MCF 10A (cell line): ENCODE data around the gene C14orf132. TPM values are rescaled to one million over a fixed set of nuclear protein-coding genes. Genes with fewer than 3 reads are reported as not detected.

Experiments
- BruUV-seq: library from RNA; stranded (reverse); fragments of 400-500 nt; replicated peaks from 2 replicates; lab custom pipeline; 2021; lab: Mats Ljungman, UMichigan
- CTCF ChIA-PET: fragments of 300-600 bp; sonication (Branson Sonifier 250); formaldehyde crosslinking; extraction: SDS; loops from one replicate; lab custom pipeline; 2021; ENCODE audit warnings: antibody characterized with exemption, inconsistent platforms; lab: Yijun Ruan, JAX
- POLR2A ChIA-PET: fragments of 300-600, 350-650 bp; sonication (Branson Sonifier 250); formaldehyde crosslinking; extraction: SDS; loops from one replicate; lab custom pipeline; 2020; ENCODE audit warnings: antibody characterized with exemption, inconsistent platforms; lab: Yijun Ruan, JAX
- DNase-seq: peaks from one replicate; pipeline ENCODE4 v3.0.0-alpha.2; 2018; ENCODE audit not compliant: unreplicated experiment
- H3K27ac Mint-ChIP-seq: one replicate; pipeline ENCODE4 v1.8.0; 2022; ENCODE audit warnings: mild to moderate bottlenecking, low read depth, mixed read lengths; ENCODE audit not compliant: unreplicated experiment
- H3K27me3 Mint-ChIP-seq: one replicate; pipeline ENCODE4 v1.8.0; 2022; ENCODE audit warnings: mixed read lengths; ENCODE audit not compliant: insufficient read depth, unreplicated experiment
- H3K36me3 Mint-ChIP-seq: one replicate; pipeline ENCODE4 v1.8.0; 2022; ENCODE audit warnings: mild to moderate bottlenecking, moderate library complexity, mixed read lengths; ENCODE audit not compliant: insufficient read depth, unreplicated experiment
- H3K4me1 Mint-ChIP-seq: one replicate; pipeline ENCODE4 v1.8.0; 2022; ENCODE audit warnings: mixed read lengths; ENCODE audit not compliant: insufficient read depth, unreplicated experiment
- H3K4me3 Mint-ChIP-seq: one replicate; pipeline ENCODE4 v1.8.0; 2022; ENCODE audit warnings: mild to moderate bottlenecking, moderate library complexity, mixed read lengths; ENCODE audit not compliant: unreplicated experiment
- H3K9me3 Mint-ChIP-seq: one replicate; pipeline ENCODE4 v1.8.0; 2022; ENCODE audit warnings: mixed read lengths; ENCODE audit not compliant: unreplicated experiment
- intact Hi-C: fragments of 100-400 bp; cut with micrococcal nuclease; formaldehyde crosslinking; loops from 2 replicates; pipeline ENCODE4 v1.14.1; 2022
- total RNA-seq: library from RNA; stranded (reverse); gene quantifications from 2 replicates; pipeline ENCODE4 v1.2.3, GENCODE V29; 2022
- TF ChIP-seq, protein P1 (sequence below): fragments of 200-600 bp; IDR thresholded peaks from one replicate; pipeline ENCODE4 v1.8.0; 2022; ENCODE audit warnings: antibody characterized with exemption, mild to moderate bottlenecking; ENCODE audit not compliant: unreplicated experiment

Gene C14orf132
- total RNA-seq, 1 experiment from 2014 or later, result not detected

DNA sequence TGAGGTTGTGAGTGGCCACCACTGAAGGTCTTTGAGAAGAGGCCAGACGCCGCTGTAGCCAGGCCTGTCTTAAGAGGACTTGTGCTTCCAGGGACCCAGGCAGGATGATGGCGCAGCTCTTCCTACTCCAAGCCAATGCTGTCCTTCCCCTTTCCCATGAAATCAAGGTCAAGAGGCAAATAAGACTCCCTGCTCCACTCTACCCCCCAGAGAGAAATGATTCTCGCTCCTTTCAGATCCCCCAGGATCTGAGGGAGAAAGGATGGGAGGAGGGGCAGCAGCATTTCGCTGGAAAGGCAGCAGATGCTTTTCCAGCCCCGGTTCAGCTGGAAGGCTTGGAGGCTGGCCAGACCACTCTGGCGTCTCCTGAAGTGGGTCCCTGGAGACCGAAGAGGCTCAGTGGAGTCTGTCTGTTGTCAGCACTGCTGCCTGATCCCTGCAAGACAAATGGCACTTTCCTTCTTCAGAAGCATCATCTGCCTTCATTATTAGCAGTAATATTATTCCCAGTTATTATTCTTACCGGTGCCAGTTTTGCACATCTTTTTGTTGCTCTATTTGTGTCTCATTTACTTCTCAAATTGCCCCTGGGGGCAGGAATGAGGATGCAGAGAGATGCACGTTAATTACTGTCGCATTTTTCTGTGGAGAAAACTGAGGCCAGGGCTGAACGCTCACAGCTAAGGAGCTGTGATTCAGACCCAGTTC, 51.4 kb downstream of the C14orf132 start:
- no peak for DNase-seq
- ChIA-PET CTCF (interaction anchor here (0.7 to 2.1 kb wide), 2 partner anchors 69 to 92 kb away, joined by 5 to 6 read pairs; no protein-coding TSS in a partner anchor), POLR2A (interaction anchor here (0.7 to 1.9 kb wide), 2 partner anchors 12 to 163 kb away, joined by 3 to 8 read pairs; no protein-coding TSS in a partner anchor)
- no TSS peak for BruUV-seq
- H3K4me1 Mint-ChIP-seq, result peaks cover 19% of the 10 kb centered on the region
- no peaks in the 10 kb centered on the region for H3K27me3 Mint-ChIP-seq
- H3K9me3 Mint-ChIP-seq, result no peaks in the 10 kb centered on the region
- intact Hi-C loops, result no loop called here
- H3K36me3 Mint-ChIP-seq, result no peaks in the 10 kb centered on the region
- no peak overlapping the region for H3K27ac Mint-ChIP-seq
- TF ChIP-seq, protein P1, sequence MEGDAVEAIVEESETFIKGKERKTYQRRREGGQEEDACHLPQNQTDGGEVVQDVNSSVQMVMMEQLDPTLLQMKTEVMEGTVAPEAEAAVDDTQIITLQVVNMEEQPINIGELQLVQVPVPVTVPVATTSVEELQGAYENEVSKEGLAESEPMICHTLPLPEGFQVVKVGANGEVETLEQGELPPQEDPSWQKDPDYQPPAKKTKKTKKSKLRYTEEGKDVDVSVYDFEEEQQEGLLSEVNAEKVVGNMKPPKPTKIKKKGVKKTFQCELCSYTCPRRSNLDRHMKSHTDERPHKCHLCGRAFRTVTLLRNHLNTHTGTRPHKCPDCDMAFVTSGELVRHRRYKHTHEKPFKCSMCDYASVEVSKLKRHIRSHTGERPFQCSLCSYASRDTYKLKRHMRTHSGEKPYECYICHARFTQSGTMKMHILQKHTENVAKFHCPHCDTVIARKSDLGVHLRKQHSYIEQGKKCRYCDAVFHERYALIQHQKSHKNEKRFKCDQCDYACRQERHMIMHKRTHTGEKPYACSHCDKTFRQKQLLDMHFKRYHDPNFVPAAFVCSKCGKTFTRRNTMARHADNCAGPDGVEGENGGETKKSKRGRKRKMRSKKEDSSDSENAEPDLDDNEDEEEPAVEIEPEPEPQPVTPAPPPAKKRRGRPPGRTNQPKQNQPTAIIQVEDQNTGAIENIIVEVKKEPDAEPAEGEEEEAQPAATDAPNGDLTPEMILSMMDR, result no peak
- H3K4me3 Mint-ChIP-seq, result no peak overlapping the region

DNA sequence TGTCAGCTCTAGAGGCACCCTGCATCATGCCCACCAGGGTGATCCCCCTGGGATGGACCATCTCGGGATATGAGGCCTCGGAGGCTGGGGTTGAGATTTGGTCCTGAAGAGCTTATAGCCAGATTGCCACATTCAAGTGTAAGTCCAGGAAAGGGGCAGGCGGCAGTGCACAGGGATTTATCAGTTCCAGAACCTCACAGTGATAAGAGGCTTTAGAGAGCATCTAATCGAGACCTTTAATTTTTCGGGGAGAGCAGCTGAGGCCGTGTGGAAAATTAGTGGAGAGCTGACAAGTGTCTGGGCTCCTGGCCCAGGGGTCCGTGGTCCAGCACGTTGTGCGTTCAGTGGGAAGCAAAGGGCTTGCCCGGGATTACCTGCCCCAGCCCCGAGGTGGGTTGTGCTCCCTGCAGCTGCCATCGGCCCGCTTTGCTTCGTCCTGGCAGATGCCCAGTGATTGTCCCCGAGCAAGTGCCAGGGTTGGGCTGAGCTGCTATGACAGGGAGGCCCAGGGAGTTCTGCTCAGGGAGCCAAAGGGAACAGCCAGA, 52.1 kb downstream of the C14orf132 start:
- POLR2A ChIA-PET, result interaction anchor here (0.7 to 1.9 kb wide), 3 partner anchors 13 to 162 kb away, joined by 3 to 8 read pairs (median 4); no protein-coding TSS in a partner anchor

GRCh38 chr14:96091941-96092411, 52.8 kb downstream of the C14orf132 start:
- intact Hi-C loops, result no loop called here
- Mint-ChIP-seq H3K4me3 (no peak overlapping the region), H3K9me3 (no peaks in the 10 kb centered on the region), H3K36me3 (no peaks in the 10 kb centered on the region), H3K27me3 (no peaks in the 10 kb centered on the region), H3K27ac (no peak overlapping the region), H3K4me1 (peaks cover 15% of the 10 kb centered on the region)
- no TSS peak for BruUV-seq
- TF ChIP-seq, protein P1, result no peak
- DNase-seq, result no peak
- CTCF ChIA-PET, result interaction anchor here (1.2 to 10.1 kb wide), 4 partner anchors 10 to 170 kb away, joined by 4 to 188 read pairs (median 6); no protein-coding TSS in a partner anchor
- POLR2A ChIA-PET, result interaction anchor here (0.6 to 1.9 kb wide), 3 partner anchors 13 to 772 kb away, joined by 4 to 8 read pairs (median 4); partner anchors contain the start of gene CLMN

More for the DNA sequence above, 52.1 kb downstream of the C14orf132 start:
- H3K4me3 Mint-ChIP-seq, result no peak overlapping the region
- TF ChIP-seq, protein P1, result no peak
- peaks cover 18% of the 10 kb centered on the region for H3K4me1 Mint-ChIP-seq
- no TSS peak for BruUV-seq
- intact Hi-C loops, result no loop called here
- no peaks in the 10 kb centered on the region for H3K9me3 Mint-ChIP-seq
- no peak for DNase-seq
- H3K36me3 Mint-ChIP-seq, result no peaks in the 10 kb centered on the region
- H3K27me3 Mint-ChIP-seq, result no peaks in the 10 kb centered on the region
- CTCF ChIA-PET, result interaction anchor here (0.5 to 2.1 kb wide), 4 partner anchors 92 to 288 kb away, joined by 3 to 6 read pairs (median 4); no protein-coding TSS in a partner anchor
- H3K27ac Mint-ChIP-seq, result no peak overlapping the region

- ChIA-PET CTCF (interaction anchor here (0.6 to 16.0 kb wide), 6 partner anchors 10 to 474 kb away, joined by 3 to 298 read pairs (median 6); no protein-coding TSS in a partner anchor), POLR2A (no interaction called here)
- intact Hi-C loops, result no loop called here
- H3K4me1 Mint-ChIP-seq, result peaks cover 10% of the 10 kb centered on the region
- no peaks in the 10 kb centered on the region for H3K9me3 Mint-ChIP-seq
- H3K4me3 Mint-ChIP-seq, result no peak overlapping the region
- no TSS peak for BruUV-seq
- H3K27ac Mint-ChIP-seq, result no peak overlapping the region
- DNase-seq, result no peak
- H3K27me3 Mint-ChIP-seq, result no peaks in the 10 kb centered on the region
- TF ChIP-seq, protein P1, result no peak
- no peaks in the 10 kb centered on the region for H3K36me3 Mint-ChIP-seq
Measured at GRCh38 chr14:96092936-96093335, 53.8 kb downstream of the C14orf132 start.
